HG03571 (cell line): Measurements from ENCODE around the gene CORO2A.

Experiments used
- ATAC-seq: cut with Tn5 transposase; IDR thresholded peaks from one replicate; pipeline ENCODE4 v1.9.1; 2021; ENCODE audit not compliant: unreplicated experiment

Gene CORO2A, protein sequence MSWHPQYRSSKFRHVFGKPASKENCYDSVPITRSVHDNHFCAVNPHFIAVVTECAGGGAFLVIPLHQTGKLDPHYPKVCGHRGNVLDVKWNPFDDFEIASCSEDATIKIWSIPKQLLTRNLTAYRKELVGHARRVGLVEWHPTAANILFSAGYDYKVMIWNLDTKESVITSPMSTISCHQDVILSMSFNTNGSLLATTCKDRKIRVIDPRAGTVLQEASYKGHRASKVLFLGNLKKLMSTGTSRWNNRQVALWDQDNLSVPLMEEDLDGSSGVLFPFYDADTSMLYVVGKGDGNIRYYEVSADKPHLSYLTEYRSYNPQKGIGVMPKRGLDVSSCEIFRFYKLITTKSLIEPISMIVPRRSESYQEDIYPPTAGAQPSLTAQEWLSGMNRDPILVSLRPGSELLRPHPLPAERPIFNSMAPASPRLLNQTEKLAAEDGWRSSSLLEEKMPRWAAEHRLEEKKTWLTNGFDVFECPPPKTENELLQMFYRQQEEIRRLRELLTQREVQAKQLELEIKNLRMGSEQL

DNA sequence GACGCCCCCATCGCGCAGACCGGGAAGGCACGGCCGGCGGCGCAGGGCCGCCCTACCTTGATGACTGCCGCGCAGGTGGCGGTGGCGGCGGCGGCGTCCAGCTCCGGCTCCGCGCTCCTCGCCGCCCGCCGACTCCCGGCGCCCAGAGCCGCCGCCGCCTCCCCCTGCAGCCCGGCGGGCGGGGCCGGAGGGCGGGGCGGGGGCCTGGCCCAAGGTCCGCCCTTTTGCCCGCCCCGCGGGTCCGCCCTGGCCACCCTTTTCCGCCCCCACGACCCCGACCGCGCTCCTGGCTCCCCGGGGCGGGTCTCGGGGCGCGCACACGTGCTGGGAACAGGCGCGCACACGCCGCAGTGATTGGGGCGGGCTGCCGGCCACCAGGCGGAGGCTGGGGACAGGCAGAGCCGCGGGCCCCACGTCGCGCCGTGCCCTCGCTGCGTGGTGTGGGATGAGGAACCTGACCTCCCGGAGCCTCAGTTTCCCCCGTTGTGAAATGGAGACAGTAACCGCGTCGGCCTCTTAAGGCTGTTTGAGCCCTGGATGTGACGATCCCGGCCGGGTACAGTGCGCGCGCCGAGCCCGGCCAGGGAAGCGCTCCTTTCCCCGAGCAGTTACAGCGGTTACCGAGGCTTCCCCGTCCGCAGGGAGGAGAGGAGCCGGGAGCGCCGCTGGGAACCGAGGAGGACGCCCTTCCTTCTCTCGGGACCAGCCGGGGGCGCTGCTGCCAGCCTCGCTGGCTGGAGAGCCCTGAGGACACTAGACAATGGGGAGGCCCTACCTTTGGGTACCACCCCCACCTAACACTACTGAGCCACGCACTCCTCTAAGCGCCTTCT lies at the start of gene CORO2A:
TSS of gene CORO2A (minus strand) at position 135 of the 833 bp plus-strand sequence. CDS start 34,977 bp downstream, outside the sequence.
- peak; percentile 47 for ATAC-seq

DNA sequence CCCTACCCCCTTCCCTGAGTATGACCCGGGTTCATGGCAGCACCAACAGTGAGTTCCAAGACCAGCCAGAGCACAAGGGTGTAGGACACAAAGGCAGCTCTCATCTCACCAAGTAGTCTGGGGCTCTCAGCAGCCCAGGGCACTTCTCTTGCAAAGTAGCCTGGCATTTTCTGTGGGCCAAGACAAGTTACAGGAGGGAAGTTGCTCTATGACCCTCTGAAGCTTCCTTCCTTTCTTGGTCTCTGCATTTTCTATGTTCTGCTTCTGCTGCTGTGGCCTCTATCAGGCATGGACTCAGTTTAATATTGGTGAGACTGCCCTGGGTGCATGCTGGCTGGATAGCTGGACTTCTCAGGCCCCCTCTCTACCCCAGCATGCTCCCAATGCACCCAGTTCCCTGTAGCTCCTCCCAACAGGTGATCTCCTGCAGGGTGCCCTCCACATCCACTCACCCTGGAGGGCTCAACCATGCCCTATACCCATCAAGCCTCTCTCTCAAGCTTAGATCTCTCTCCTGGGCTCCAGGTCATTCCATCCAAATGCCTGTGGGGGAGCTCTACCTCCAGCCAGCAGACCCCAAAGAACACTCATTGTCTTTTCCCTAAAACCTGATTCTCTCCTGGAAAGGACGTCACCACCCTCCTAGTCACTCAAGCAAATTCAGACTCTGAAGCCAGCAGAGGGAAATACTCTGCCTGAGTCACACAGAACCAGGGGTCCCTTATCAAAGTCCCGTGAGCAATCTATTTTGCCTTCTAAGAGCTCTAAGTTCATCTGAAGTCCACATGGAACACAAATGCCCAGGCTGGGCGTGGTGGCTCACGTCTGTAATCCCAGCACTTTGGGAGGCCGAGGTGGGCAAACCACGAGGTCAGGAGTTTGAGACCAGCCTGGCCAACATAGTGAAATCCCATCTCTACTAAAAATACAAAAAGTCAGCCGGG lies 49.2 kb upstream of the CORO2A start:
- no peak for ATAC-seq

DNA sequence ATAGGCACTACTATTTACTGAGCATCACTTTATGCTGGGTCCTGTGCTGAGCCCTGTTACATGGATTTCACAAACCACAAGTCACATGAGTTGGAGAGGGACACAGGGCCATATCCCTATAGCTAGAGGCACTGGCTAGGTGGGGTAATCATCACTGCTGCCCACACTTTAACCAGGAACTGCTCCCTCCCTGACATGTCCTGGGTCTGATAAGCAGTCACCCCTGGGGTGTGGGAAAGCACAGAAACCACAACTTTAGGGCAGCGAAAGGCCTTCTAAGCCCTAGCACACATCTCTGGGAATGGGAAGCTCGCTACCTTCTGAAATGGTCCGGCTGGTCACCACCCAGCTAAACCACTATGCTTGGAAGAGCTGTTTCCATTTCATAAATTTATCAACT lies 48.0 kb upstream of the CORO2A start:
- no peak for ATAC-seq

DNA sequence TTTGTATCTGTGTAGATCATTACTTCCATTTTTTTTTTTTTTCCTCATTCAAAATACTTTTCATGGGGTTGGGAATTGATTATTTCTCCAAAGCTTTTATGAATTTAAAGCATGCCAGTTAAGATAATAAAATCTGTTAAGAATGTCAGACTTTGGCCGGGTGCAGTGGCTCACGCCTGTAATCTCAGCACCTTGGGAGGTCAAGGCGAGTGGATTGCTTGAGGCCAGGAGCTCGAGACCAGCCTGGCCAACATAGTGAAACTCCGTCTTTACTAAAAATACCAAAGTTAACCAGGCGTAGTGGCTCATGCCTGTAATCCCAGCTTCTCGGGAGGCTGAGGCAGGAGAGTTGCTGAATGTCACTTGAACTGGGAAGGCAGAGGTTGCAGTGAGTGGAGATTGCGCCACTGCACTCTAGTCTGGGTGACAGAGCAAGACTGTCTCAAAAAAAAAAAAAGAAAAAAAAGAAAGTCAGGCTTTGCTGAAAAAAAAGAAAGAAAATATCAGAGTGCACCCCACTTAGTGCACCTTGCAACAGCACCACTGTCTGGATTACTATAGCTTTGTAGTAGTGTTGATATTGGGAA lies 44.6 kb upstream of the CORO2A start:
- ATAC-seq, result no peak

DNA sequence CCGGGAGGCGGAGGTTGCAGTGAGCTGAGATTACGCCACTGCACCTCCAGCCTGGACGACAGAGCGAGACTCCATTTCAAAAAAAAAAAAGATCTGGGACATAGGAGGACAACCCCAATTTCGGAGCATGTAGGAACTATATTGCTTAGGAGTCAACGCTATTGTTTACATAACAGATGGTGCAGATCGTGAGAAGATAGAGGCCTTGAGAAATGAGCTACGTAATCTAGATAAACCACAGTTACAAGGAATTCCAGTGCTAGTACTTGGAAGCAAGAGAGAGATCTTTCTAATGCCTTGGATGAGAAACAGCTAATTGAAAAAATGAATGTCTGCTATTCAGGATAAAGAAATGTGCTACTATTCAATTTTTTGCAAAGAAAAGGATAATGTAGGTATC lies 42.7 kb upstream of the CORO2A start:
- no peak for ATAC-seq

DNA sequence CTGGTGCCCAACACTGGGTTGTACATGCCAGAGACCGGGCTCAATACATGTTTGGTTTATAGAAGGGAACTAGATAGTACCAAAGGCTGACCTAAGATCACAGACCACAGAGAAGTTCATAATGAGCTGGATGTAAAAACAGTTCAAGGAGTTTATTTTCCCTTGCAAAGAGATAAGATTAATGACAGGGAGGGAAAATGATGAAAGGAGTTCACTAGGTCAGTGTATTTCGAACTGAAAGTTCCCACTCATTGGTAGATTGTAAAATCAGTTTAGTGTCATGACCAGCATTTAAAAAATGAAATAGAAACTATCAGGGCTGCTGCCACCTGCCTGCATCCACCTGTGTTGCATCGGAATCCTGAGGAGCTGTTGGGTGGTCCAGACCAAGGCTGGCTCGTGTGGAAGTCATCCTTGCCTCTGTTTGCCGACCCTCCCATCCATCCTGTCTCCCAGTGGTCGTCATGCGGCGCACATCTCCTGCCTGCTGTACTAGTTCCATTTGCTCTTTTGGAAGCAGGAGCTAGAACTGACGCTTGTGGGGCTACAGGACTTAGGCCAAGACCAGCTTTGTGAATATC lies 41.9 kb upstream of the CORO2A start:
- ATAC-seq, result no peak

DNA sequence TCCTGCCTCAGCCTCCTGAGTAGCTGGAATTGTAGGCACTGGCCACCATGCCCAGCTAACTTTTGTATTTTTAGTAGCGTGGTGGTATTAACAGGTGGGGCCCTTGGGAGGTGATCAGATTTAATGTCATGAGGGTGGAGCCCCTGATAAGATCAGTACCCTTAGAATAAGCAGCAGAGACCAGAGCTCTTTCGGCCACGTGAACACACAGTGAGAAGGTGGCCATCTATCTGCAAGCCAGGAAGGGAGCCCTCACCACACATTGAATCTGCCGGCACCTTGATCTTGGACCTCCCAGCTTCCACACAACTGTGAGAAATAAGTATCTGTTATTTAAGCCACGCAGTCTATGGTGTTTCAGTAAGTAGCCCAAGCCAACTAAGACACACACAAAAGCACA lies 40.5 kb upstream of the CORO2A start:
- no peak for ATAC-seq

DNA sequence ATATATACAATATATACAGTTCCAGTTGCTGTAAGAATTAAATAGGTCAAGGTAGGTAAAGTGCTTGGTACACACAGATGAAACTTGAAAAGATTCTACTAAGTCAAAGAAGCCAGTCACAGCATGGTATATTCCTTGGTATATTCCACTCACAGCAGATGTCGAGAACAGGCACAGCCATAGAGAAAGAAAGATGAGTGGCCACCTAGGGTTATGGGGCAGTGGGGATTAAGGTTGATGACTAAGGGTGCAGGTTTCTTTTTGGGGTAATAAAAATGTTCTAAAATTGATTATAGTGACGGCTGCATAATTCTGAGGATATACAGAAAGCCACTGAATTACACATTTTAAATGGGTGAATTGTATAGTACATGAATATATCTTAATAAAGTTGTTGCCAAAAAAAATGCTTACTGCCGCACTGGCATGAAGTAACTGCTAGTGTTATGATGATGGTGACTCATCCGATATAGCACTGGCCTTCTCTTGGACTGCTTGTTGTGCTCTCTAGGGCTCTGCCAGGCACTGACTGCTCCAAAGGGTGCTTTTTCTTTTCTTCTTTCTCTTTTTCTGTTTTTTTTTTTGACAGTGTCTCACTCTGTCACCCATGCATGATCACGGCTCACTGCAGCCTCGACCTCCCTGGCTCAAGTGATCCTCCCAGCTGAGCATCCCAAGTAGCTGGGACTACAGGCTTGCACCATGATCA lies 39.5 kb upstream of the CORO2A start:
- ATAC-seq, result no peak

DNA sequence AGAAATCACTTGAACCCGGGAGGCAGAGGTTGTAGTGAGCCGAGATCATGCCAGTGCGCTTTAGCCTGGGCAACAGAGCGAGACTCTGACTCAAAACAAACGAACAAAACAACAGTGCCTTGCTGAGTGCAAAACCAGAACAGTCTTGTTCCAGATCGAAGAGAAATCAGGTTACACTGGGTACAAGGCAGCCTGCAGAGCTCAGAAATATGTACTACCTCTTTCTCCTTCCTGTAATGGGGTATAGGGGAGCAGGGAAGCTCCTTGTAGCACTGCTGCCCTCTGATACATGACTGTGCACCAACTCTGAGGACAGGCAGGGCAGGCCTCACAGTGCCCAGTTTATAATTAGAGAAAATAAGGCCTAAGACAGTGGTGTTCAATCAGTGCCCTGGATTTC lies 38.4 kb upstream of the CORO2A start:
- no peak for ATAC-seq

DNA sequence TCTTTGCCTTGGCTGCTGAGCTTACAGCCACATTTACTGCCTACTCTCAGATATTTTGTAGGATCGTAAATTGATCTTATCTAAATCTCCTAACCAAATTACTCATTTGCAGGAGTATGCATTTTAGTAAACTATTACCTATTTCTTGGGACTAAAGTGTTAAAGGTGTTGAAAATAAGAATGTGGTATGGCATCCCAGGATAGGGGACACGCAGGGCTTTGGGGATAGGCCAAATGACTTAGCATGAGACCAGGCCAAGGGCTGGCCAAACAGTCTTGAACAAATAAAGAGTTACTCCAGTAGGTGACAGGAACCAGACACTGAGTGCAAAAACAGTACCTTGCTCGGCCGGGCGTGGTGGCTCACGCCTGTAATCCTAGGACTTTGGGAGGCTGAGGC lies 37.9 kb upstream of the CORO2A start:
- no peak for ATAC-seq

DNA sequence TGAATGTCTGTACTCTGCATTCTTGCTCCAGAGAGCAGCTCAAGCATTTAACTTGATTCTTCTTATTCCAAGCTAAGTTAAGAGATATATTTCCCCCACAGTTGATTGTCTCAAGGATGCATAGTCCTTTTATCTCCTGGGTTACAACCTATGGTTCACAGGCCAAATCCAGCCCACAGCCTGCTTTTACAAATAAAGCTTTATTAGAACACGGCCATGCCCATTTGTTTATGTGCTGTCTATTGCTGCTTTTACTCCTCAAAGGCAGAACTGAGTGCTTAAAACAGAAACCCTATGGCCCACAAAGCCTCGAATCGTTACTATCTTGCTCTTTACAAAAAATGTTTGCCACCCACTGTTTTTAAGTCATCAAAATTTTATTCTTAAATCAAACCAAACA lies 37.2 kb upstream of the CORO2A start:
- no peak for ATAC-seq

DNA sequence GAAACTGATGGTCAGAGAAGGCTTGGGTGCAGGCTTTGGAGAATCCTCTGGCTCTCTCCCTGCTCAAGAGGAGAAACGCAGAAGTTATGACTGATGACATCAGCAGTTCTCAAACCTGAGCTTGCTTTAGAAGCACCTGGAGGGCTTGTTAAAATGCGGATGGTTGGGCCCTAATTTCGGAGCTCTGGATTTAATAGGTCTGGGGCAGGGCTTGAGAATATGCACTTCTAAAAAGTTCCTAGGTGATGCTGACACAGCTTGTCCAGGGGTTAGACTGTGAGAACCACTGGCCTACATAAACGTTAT lies 36.6 kb upstream of the CORO2A start:
- ATAC-seq, result no peak

DNA sequence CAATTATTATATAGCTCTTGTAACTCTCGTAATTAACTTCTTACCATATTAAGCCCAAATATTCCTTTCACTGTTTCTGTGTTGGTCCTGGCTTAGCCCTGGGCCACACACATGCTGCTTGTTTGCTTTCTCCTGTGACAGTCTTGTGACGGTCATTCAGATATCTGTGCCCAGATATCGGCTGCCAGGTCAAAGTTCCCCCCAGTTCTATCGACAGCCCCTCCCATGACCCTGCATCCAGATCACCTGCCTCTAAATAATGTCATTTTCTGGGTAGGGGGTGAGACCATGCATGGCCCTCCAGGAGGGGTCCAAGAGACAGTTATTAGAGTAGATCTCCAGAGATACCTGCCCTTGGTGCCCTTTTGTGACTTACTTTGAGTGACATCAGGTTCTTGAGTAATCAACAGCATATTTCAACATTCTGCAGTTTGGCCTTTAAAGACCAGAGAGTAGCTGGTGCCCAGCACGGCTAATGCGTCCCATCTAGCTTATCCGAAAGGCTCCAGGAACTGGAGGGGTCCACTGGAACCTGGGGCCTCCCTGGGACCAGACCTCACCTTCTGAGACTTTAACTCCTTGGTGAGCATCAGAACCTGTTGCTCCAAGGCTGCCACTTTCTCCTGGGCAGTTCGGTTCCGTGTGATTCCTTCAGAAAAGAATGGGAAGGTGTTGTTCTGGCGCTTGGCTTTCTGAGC lies 36.1 kb upstream of the CORO2A start:
- no peak for ATAC-seq

DNA sequence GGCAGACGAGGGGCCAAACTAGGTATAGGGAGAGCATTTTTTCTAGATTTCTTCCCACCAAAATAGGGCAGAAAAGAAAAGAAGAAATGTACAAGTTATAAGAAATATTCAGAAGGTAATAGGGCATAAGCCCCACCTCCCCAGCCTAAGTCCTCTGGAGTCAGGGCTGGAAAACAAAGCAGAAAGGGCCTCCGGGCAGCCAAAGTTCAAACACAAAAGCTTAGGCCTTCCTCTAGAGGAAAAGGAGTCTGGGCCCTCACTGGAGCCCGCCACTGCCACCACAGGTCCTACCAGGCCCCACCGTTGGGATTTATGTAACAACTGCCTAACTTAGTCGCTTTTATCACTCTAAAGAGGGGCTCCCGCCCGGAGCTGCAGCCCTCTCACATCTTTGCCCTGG lies 35.4 kb upstream of the CORO2A start:
- ATAC-seq, result no peak

DNA sequence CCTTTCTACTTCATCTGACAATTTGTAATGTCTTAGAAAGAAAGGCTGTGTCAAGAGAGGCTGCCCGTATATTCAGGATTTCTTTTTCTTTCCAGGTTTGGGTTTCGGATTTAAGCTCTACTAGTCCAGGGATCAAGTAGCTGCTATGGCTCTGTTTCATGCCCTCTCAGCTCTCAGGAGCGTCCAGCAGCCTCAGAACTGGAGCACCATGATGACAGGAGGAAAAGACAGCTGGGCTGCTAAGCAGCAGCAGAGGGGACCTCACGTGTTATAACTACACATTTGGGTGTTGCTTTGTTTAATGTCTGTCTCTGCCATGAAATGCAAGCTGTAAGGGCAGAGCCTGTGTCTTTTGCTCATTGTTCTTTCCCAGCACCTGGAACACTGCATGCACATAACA lies 34.5 kb upstream of the CORO2A start:
- no peak for ATAC-seq

DNA sequence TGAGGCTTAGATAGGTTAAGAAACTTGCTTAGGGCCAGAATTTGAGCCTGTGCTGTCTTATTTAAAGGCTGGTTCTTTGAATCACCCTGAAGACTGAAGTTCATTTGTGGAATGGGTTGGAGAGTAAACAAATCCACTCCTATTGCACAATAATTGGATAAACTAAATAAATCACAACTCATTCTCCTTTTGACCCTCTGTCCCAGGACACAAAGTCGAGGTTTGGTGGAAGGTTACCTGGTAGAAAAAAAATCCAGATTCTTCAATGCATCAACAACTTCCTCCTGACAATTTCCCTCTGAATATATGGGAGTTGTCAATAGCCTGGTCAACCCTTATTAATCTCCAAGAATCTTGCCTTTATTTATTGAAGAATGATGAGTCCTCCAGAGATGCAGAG lies 34.1 kb upstream of the CORO2A start:
- no peak for ATAC-seq

DNA sequence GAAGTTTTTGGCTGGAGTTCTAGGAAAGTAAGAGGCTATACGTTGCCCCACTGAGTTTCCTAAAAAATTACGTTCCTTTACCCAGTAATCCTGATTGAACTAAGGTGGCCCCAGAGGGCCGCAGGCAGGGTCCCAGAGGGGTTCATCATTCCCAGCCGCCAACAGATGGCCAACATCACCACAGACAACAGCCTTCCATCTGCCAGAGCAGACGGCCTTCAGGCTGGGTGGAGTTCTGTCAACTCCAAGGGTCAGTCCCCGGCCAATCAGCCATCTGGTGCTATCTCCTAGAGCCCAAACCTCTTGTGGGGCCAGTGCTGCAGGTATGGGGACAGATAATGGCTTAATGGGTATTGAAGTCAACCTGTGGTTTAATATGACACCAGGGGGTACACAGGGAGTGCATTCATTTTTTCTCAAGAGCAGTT lies 32.6 kb upstream of the CORO2A start:
- ATAC-seq, result no peak

DNA sequence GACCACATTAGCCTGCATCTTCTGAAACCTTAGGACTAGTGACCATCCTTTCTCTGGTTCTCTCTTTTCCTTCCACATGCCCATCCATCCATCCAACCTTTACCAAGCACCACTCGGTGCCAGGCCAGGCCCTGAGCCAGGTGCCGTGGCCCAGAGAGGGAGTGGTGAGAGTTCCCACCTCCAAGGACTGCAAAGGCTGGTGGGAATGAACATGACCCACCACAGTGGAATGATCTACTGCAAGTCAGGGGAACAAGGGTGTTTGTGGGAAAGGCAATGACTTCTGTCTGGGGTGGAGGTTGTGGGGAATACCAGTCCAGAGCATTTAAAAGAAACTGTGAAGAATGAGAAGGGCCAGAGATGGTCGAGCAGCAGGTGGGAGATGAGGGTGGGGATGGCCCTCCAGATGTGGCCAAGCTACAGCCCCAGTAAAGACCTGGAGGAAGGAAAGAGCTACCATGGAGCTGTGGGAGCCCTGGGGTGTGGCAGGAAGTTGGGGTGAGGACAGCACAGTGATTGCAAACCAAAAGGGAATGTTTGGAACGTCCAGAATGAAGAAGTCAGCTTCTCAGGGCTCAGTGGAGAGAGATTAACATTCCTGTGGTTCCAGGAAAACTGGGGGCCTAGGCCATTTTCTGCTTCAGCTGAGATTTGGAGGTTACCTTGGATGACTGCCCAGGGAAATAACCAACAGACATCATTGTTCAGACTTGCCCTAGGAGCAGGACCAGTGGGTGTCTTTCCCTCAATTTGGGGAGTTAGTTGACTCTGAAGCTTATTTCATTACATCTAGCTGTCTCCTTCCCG lies 30.7 kb upstream of the CORO2A start:
- ATAC-seq, result no peak
